Measurements from ENCODE around the gene TPCN1.

The TPCN1 gene

GRCh38 chr12:113278633-113279032 is 57.4 kb downstream of the TPCN1 start:
- H3K27ac ChIP-seq: no peak overlapping the region
- H3K4me3 ChIP-seq: no peak overlapping the region
- H3K9ac ChIP-seq (ENCODE audit: insufficient read length): no peak overlapping the region
- TF ChIP-seq POLR2AphosphoS5 (IDR thresholded peaks at IDR 0.05; ENCODE audit: borderline replicate concordance, low read depth, low read length) (no peak), EZH2 (IDR thresholded peaks at IDR 0.05) (no peak), FOXP2 (optimal IDR thresholded peaks at IDR 0.05; ENCODE audit: control extremely low read depth, extremely low read length, insufficient read depth) (no peak)
- H3K36me3 ChIP-seq (ENCODE audit: insufficient read depth, low read length): no peaks in the 10 kb centered on the region
- no peak for DNase-seq (ENCODE audit: low read depth, low spot score)
- no peaks in the 10 kb centered on the region for H3K9me3 ChIP-seq (ENCODE audit: low read depth, low read length)

DNA sequence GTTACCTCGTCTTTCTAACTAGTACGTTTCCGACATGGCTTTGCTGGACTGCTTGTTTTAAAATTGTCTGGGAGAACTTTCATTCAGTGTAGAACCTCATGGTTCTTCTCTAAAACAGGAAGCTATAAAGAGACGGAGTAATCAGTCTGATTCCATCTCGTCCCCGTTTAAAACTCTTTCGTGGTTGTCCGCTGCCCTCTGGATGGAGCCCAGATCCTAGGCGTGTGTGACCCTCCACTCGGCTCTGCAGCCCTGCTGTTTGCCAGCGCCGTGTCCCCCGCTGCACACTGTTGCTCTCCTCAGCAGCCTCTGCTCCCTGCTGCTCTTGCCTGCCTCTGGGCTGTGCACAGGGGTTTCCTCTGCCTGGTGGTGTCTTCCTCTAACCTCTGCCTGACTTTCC is 63.5 kb downstream of the TPCN1 start:
- no peak for DNase-seq (ENCODE audit: low read depth, low spot score)
- Histone ChIP-seq H3K9ac (ENCODE audit: insufficient read length) (no peak overlapping the region), H3K9me3 (ENCODE audit: low read depth, low read length) (no peaks in the 10 kb centered on the region), H3K36me3 (ENCODE audit: insufficient read depth, low read length) (no peaks in the 10 kb centered on the region), H3K27ac (no peak overlapping the region), H3K4me3 (no peak overlapping the region)
- TF ChIP-seq EZH2 (IDR thresholded peaks at IDR 0.05) (no peak), FOXP2 (optimal IDR thresholded peaks at IDR 0.05; ENCODE audit: control extremely low read depth, extremely low read length, insufficient read depth) (no peak), POLR2AphosphoS5 (IDR thresholded peaks at IDR 0.05; ENCODE audit: borderline replicate concordance, low read depth, low read length) (no peak)

GRCh38 chr12:113285679-113286610 is 64.7 kb downstream of the TPCN1 start:
- DNase-seq (ENCODE audit: low read depth, low spot score): no peak
- Histone ChIP-seq H3K4me3 (no peak overlapping the region), H3K27ac (no peak overlapping the region), H3K36me3 (ENCODE audit: insufficient read depth, low read length) (no peaks in the 10 kb centered on the region), H3K9me3 (ENCODE audit: low read depth, low read length) (no peaks in the 10 kb centered on the region), H3K9ac (ENCODE audit: insufficient read length) (no peak overlapping the region)
- TF ChIP-seq POLR2AphosphoS5 (IDR thresholded peaks at IDR 0.05; ENCODE audit: borderline replicate concordance, low read depth, low read length): no peak
- TF ChIP-seq FOXP2 (optimal IDR thresholded peaks at IDR 0.05; ENCODE audit: control extremely low read depth, extremely low read length, insufficient read depth): no peak
- TF ChIP-seq EZH2 (IDR thresholded peaks at IDR 0.05): no peak

DNA sequence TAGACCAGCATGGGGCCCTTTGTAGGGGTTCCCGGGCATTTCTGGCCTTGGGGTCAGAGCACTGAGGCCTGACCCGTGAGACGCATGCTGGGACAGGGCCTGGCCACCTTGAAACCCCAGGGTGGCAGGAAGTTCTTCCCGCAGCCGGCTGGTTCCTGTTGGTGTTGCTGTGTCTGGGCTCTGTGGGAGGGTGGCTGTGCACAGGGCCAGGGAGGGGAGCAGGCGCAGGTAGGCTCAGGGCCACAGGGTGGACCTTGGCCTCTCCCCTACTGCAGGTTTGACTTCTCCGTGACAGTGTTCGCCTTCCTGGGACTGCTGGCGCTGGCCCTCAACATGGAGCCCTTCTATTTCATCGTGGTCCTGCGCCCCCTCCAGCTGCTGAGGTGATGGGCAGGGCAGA is 65.4 kb downstream of the TPCN1 start:
- no peaks in the 10 kb centered on the region for H3K36me3 ChIP-seq (ENCODE audit: insufficient read depth, low read length)
- DNase-seq (ENCODE audit: low read depth, low spot score): no peak

DNA sequence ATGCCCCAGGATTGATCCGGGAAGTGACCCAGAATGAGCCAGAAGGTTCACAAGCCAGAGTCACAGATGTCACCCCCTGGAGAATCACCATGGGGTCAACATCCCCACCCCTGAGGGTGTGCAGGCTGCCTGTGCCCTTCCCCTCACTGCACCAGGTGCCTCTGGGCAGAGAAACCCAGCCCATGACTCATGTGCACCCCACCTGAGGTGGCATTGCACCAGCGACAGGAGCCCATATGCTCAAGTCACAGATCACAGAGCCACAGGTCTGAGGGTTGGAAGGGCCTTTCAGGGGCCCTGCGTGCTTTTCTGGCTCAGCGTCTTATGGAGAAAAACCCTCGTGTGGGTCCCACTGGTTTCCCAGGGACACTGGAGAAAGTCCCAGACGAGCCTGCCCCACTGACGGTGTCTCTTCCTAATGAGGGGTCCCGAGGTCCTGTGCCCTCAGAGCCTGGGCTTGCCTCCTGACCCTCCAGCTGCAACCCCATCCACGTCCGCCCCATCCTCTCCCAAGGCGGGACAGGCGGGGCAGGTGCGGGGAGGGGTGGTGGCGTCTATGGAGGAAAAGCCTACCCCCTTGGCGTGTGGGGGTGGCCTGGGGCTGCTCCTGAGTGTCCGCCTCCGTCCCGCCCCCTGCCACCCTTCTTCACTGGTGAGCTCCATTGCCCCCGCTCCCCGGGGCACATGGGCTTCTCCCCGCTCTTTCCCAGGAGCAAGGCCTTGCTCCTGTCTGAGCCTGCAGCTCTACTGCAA is 66.1 kb downstream of the TPCN1 start:
- no peak overlapping the region for H3K9ac ChIP-seq (ENCODE audit: insufficient read length)
- no peak for DNase-seq (ENCODE audit: low read depth, low spot score)
- no peak overlapping the region for H3K27ac ChIP-seq
- no peaks in the 10 kb centered on the region for H3K9me3 ChIP-seq (ENCODE audit: low read depth, low read length)
- no peaks in the 10 kb centered on the region for H3K36me3 ChIP-seq (ENCODE audit: insufficient read depth, low read length)
- TF ChIP-seq FOXP2 (optimal IDR thresholded peaks at IDR 0.05; ENCODE audit: control extremely low read depth, extremely low read length, insufficient read depth): no peak
- no peak for TF ChIP-seq POLR2AphosphoS5 (IDR thresholded peaks at IDR 0.05; ENCODE audit: borderline replicate concordance, low read depth, low read length)
- TF ChIP-seq EZH2 (IDR thresholded peaks at IDR 0.05): no peak
- H3K4me3 ChIP-seq: no peak overlapping the region

More for the DNA sequence above, 65.4 kb downstream of the TPCN1 start:
- no peak overlapping the region for H3K9ac ChIP-seq (ENCODE audit: insufficient read length)
- no peak overlapping the region for H3K4me3 ChIP-seq
- no peak for TF ChIP-seq FOXP2 (optimal IDR thresholded peaks at IDR 0.05; ENCODE audit: control extremely low read depth, extremely low read length, insufficient read depth)
- no peak for TF ChIP-seq POLR2AphosphoS5 (IDR thresholded peaks at IDR 0.05; ENCODE audit: borderline replicate concordance, low read depth, low read length)
- TF ChIP-seq EZH2 (IDR thresholded peaks at IDR 0.05): no peak
- no peaks in the 10 kb centered on the region for H3K9me3 ChIP-seq (ENCODE audit: low read depth, low read length)
- H3K27ac ChIP-seq: no peak overlapping the region

DNA sequence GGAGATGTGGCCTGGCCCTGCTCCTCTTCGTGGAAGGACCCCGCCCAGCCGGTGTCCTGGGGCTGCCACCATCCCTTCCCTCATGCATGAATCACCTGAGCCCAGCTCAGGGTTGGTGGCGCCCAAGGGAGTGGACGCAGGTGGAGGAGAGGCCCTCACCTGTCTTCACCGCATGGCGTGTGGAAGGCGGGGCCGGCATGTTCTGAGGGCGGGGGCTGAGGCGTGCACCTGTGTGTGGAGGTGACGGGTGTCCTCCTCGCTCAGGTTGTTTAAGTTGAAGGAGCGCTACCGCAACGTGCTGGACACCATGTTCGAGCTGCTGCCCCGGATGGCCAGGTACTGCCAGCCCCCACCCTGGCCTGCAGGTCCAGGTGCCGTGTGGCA is 66.6 kb downstream of the TPCN1 start:
- Histone ChIP-seq H3K9me3 (ENCODE audit: low read depth, low read length) (no peaks in the 10 kb centered on the region), H3K27ac (no peak overlapping the region), H3K9ac (ENCODE audit: insufficient read length) (no peak overlapping the region), H3K36me3 (ENCODE audit: insufficient read depth, low read length) (no peaks in the 10 kb centered on the region), H3K4me3 (no peak overlapping the region)
- no peak for DNase-seq (ENCODE audit: low read depth, low spot score)
- no peak for TF ChIP-seq FOXP2 (optimal IDR thresholded peaks at IDR 0.05; ENCODE audit: control extremely low read depth, extremely low read length, insufficient read depth)
- no peak for TF ChIP-seq EZH2 (IDR thresholded peaks at IDR 0.05)
- TF ChIP-seq POLR2AphosphoS5 (IDR thresholded peaks at IDR 0.05; ENCODE audit: borderline replicate concordance, low read depth, low read length): no peak

GRCh38 chr12:113289361-113289760 is 68.1 kb downstream of the TPCN1 start:
- TF ChIP-seq FOXP2 (optimal IDR thresholded peaks at IDR 0.05; ENCODE audit: control extremely low read depth, extremely low read length, insufficient read depth) (no peak), POLR2AphosphoS5 (IDR thresholded peaks at IDR 0.05; ENCODE audit: borderline replicate concordance, low read depth, low read length) (no peak), EZH2 (IDR thresholded peaks at IDR 0.05) (no peak)
- H3K9ac ChIP-seq (ENCODE audit: insufficient read length): no peak overlapping the region
- no peak for DNase-seq (ENCODE audit: low read depth, low spot score)
- H3K9me3 ChIP-seq (ENCODE audit: low read depth, low read length): no peaks in the 10 kb centered on the region
- H3K36me3 ChIP-seq (ENCODE audit: insufficient read depth, low read length): no peaks in the 10 kb centered on the region
- H3K27ac ChIP-seq: no peak overlapping the region
- no peak overlapping the region for H3K4me3 ChIP-seq

GRCh38 chr12:113290506-113290905 is 69.2 kb downstream of the TPCN1 start:
- Histone ChIP-seq H3K9me3 (ENCODE audit: low read depth, low read length) (no peaks in the 10 kb centered on the region), H3K27ac (no peak overlapping the region), H3K4me3 (no peak overlapping the region), H3K9ac (ENCODE audit: insufficient read length) (no peak overlapping the region), H3K36me3 (ENCODE audit: insufficient read depth, low read length) (no peaks in the 10 kb centered on the region)
- DNase-seq (ENCODE audit: low read depth, low spot score): no peak
- TF ChIP-seq FOXP2 (optimal IDR thresholded peaks at IDR 0.05; ENCODE audit: control extremely low read depth, extremely low read length, insufficient read depth): no peak
